Stimulated activated CD8-positive, alpha-beta memory T cell treated with anti-CD3 and anti-CD28 coated beads, Interleukin-7, amount 100 ng/mL, for 1 hour (primary cell): ENCODE data around the gene USPL1.

Experiments used
- DNase-seq, 2 donors: peaks; one replicate each; pipeline ENCODE4 v3.0.0-alpha.2; 2020; ENCODE audit warnings: low read depth in 2 of 2

The USPL1 gene

GRCh38 chr13:30659980-30660379 lies 42.3 kb downstream of the USPL1 start:
- DNase-seq, result no peak

DNA sequence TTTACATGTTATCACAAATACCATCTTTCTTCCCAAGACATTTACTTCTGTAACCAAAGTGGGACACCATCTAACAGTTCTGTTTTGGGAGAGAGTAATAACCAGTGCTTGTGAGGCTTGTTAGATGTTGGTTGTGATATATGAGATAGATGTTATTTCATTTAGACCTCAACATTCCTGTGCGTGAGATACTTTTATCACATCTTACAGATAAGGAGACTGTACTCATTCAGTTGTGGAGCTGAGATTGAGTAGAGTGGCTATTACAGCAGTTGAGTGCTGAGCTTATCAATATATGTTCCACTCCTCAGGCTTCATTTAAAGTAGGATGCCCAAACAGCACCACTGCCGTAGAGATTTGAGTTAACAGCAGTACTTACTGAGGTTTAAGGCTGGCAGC lies 43.1 kb downstream of the USPL1 start:
- DNase-seq, result no peak

DNA sequence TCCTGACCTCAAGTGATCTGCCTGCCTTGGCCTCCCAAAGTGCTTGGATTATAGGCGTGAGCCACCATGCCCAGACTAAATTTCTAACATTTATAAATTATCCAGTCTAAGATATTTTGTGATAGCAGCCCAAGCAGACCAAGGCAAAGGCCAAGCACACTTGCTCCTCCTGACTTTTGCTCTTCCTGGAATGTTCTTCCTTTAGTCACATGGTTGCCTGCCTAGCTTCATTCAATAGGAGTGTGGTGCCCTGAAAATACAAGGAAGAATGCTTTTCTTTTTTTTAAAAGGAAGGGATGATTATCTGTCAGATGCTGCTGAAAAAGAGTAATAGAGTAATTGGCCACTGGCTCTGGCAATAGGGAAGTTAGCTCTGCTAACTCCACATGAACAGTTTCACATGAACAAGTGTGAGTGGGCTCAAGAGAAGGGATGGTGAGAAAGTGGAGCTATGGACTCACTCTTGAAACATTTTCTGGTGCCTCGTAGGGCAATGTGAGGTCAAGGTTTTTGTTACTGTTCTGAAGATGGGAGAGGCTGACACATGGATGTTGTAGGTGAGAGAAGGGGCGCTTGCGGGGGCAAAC lies 47.1 kb downstream of the USPL1 start:
- DNase-seq, result no peak

GRCh38 chr13:30665638-30666037 lies 47.9 kb downstream of the USPL1 start:
- no peak for DNase-seq

DNA sequence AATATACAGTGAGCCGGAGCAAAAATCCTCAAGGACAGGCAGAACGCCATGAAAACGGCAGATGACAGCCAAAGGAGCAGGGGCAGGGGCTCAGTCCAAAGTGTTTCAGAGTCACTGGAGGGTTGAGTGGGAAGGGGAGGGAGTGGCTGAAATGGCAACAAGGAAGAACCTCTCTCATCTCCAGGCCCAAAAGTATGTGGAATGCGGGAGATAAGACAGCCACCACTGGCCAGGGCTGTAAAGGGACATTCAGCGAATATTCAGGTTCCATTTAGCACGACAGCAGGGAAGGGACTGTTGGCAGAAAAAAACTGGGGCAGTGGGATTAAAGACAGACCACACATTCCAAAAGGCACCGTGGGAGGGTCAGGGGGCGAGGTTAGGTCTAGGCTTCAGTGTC lies 48.4 kb downstream of the USPL1 start:
- no peak for DNase-seq

GRCh38 chr13:30667014-30667413 lies 49.3 kb downstream of the USPL1 start:
- DNase-seq, result no peak

- no peak for DNase-seq
Measured at GRCh38 chr13:30668312-30668711, 50.6 kb downstream of the USPL1 start.

GRCh38 chr13:30671271-30671815 lies 53.6 kb downstream of the USPL1 start:
- DNase-seq, result no peak

DNA sequence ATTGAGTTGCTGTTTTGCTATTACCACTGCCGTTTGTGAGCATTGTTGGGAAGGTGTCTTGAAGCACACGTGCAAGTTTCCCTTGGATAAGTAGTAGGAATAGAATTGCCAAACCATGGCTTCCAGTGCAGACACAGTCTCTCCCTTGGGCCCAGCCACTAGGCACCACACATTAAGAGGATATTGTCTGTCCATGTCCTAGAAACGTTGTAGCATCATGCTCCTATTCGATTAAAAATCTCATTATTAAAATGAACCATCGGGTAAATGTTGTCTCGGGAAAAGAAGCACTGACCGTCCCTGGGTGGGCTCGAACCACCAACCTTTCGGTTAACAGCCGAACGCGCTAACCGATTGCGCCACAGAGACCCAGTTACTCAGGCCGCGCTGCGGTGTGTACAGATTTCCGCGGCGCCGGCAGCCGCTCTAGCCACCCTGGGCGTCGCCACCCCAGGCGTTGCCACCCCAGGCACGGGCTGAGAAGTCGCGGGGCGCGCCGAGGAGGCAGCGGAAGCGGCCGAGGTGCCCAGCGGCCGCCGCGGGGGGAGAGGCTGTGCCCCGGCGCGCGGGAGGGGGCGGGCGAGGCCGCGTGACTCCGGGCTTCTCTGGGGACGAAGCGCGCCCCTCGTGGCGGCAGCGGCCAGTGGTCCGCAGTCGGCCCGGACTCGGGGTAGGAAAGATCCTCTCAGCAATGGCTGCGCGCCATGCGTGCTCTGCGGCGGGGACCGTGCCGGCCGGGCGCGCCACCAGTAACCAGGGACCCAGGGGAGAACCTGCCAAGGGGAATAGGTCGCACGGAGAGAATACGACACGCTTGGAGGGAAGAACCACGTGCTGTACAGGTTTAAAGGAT lies 56.2 kb downstream of the USPL1 start:
- peak; percentile 75 to 83 for DNase-seq

- no peak for DNase-seq
Measured at GRCh38 chr13:30675717-30676116, 58.0 kb downstream of the USPL1 start.

DNA sequence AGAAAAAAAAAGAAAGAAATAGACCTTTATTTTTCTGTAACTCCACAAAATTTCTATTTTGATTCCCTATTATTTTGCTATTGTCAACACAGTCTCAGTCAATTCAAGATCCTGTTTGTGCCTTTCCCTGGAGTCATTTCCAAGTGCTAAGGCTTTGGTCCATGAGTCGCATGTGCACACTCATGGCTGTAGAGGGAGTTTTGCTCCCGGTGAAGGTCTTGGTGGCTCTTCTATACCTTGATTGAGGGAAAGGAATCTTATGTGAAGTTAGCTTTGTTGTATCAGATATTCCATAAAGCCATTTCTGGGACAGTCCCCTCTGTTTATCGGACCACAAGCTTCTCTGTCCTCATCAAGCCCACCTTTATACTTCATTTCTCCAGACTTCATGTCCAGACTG lies 59.0 kb downstream of the USPL1 start:
- no peak for DNase-seq

DNA sequence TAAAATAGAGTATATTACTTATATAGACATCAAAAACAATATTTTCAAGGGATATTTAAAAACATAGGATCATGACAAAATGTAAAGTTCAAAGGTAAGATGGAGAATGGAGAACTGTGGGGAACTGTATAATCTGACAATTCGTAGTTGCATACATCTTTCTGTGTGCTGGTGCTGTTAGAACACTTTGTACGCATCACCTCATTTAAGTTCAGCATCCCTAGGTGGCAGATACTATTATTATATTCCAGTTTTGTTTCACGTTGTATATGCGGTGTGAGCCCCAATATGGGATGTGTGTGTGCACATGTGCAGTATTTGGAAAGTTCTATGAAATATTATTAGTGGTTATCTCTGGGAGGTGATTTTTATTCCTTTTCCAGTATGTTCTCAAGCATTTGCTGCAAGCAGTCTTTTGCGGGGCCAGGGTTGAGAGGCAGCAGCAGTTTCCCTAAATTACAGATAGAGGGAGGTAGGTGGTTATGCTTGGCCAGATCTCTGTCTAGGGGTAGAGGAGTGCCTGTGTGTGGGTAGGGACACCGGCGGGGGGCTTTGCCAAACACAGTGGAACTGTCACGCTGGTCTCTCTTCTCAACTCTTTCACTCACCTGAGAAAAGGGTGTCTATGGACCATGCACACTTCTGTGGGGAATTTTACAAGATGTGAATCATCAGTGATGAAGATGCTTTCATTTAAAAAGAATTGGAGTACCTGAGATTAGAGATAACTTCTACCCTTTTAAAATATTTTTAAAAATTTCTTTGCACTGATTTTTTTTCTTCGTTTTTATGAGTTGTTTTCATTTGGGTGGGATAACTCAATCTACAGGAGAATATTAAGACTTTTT lies 62.0 kb downstream of the USPL1 start:
- no peak for DNase-seq

DNA sequence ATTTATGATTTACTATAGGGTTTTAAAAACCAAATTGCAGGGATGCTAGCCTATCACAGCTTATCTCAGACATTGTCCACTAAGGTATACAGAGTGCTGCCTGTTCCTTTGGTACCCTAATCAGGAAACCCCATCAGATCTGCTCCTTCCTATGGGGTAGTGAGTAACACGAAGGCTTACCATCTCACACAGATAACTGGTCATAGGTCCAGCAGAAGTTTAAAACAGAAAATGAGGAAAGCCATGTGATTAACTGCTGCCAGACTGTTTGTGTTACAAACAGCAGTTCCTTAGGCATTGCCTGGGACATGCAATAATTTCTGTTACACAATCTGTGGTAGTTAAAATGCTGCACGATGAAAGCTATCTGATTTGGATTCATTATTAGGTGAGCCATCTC lies 64.1 kb downstream of the USPL1 start:
- no peak for DNase-seq

DNA sequence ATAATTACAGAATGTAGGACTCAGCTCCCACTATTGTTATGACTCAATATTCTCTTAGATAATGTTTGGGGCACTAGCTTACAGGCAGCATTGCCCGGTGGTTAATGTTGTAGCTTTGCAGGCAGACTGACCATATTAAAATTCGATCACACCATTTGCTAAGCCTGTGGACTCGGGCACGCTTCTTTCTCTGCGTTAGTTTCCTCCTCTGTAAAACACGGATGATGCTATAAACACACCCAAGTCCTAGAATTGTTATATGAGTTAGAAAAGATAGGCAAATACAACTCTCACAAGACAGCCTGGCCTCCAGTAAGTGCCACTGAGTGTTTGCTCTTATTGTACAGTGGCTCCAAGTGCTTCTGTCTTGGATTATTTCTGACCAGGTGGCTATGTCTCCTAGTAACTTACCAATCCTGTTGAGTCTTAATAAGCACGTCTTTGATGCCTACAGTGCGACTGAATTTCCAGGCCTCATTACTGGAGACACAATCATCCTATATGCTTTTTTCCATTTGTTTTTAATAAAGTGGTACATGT lies 67.7 kb downstream of the USPL1 start:
- DNase-seq, result no peak

GRCh38 chr13:30685987-30686386 lies 68.3 kb downstream of the USPL1 start:
- no peak for DNase-seq

DNA sequence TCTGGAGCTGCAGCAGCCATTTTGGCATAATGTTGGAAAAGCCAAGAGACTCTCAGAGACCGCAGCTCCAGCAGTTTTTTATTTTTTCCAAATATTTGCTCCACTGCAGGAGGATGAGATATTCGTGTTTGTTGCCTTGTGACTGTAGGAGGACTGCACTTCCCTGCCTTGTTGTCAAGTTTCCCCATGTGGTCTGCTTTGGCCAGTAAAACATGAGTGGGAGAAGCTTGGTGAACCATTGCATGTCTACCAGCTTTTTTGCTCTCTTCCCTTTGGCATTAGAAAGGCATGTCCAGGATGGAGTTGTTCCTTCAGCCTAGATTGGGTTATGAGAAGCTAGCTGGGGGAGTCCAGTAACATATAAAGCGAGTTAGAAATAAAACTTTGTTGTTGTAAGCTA lies 69.9 kb downstream of the USPL1 start:
- DNase-seq, result no peak

- no peak for DNase-seq
Measured at GRCh38 chr13:30689752-30690151, 72.0 kb downstream of the USPL1 start.

GRCh38 chr13:30690282-30691188 lies 72.8 kb downstream of the USPL1 start:
- DNase-seq, result no peak

DNA sequence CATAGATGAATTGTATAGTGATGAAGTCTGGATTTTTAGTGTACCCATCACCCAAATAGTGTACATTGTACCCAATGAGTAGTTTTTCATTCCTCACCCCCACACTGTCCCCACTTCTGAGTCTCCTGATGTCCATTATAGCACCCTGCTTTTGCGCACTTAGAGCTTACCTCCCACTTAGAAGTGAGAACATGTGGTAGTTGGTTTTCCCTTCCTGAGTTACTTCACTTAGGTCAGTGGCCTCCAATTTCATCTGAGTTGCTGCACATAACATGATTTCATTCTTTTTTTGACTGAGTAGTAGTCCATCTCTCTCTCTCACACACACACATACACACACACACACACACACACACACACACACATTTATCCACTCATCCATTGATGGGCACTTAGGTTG lies 74.4 kb downstream of the USPL1 start:
- no peak for DNase-seq

- no peak for DNase-seq
Measured at GRCh38 chr13:30696278-30697176, 78.8 kb downstream of the USPL1 start.
